ENCODE measurements around the gene SFRP2. TPM values are rescaled to one million over a fixed set of nuclear protein-coding genes. Genes with fewer than 3 reads are reported as not detected.

SFRP2 gene
- total and polyA plus RNA-seq, 10 of the 15 experiments (the other 5 are each of a cell fraction or from before 2014, with no cell fraction given), result 0.11 to 0.33 (median 0.16) TPM; not detected in 7

DNA sequence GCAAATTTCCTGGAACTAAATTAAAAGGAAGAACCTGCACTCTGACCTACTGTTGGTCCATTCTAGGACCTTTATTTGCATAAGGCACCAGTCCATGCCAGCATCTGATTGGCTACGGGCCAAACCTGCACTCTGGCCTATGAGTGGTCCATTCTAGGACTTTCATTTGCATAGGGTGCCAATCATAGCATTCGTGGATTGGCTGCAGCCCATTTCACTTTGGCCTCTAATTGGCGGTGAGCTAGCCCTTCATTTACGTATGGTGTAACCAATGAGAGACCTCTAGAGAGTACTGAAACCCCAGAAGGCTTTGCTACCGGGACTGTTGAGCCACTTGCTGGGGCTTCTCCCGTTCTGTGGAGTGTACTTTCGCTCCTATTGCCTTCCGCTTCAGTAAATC is 23.0 kb downstream of the SFRP2 start:
- TF ChIP-seq HDAC2 (IDR thresholded peaks at IDR 0.05) (no peak), IRF4 (IDR thresholded peaks at IDR 0.05; ENCODE audit: low read depth, low read length) (no peak), SP1 (IDR thresholded peaks at IDR 0.05; ENCODE audit: low read depth, low read length) (no peak), BRCA1 (IDR thresholded peaks at IDR 0.05; ENCODE audit: low read depth, low read length) (no peak), TCF7 (IDR thresholded peaks at IDR 0.05; ENCODE audit: borderline replicate concordance) (no peak), NFIC (IDR thresholded peaks at IDR 0.05; ENCODE audit: low read depth, low read length) (no peak), ESRRA (IDR thresholded peaks at IDR 0.05; ENCODE audit: low read length) (no peak), NRF1 (conservative IDR thresholded peaks at IDR 0.05; ENCODE audit: low read depth, low read length) (no peak), NR2C1 (IDR thresholded peaks at IDR 0.05) (no peak), PML (IDR thresholded peaks at IDR 0.05; ENCODE audit: low read length) (no peak), RCOR1 (conservative IDR thresholded peaks at IDR 0.05; ENCODE audit: low read depth, low read length) (no peak), TCF12 (IDR thresholded peaks at IDR 0.05; ENCODE audit: low read depth, low read length) (no peak), KAT2A (conservative IDR thresholded peaks at IDR 0.05; ENCODE audit: control insufficient read depth, low read depth, low read length) (no peak), TAF1 (IDR thresholded peaks at IDR 0.05; ENCODE audit: borderline replicate concordance, low read depth, low read length) (no peak), EGR1 (IDR thresholded peaks at IDR 0.05; ENCODE audit: borderline replicate concordance in 1 of 2, low read depth in 2 of 2, low read length in 2 of 2) (no peak), ATF7 (IDR thresholded peaks at IDR 0.05; ENCODE audit: low read depth) (no peak), HDGF (IDR thresholded peaks at IDR 0.05) (no peak)
- no peaks in the 10 kb centered on the region for H4K20me1 ChIP-seq (ENCODE audit: control insufficient read depth, insufficient read depth)
- no peak overlapping the region for H3K4me2 ChIP-seq (ENCODE audit: control insufficient read depth, insufficient read depth)
- no peak overlapping the region for H3K9ac ChIP-seq (ENCODE audit: control insufficient read depth, insufficient read depth, low read length)
- POLR2A ChIA-PET, result no interaction called here
- SMC1A ChIA-PET (ENCODE audit: uncharacterized antibody, unreplicated experiment), result no interaction called here
- H3K27ac ChIP-seq (ENCODE audit: control insufficient read depth, insufficient read depth), result no peak overlapping the region
- CTCF ChIA-PET, result no interaction called here
- 37% methylated on average over 8 of the region's 8 CpGs for WGBS (ENCODE audit: insufficient coverage, insufficient replicate concordance, low lambda C conversion rate, missing lambda C conversion rate)
- no peaks in the 10 kb centered on the region for H3K36me3 ChIP-seq (ENCODE audit: control insufficient read depth in 2 of 2, insufficient read depth in 2 of 2, low read length in 1 of 2)
- H3K9me3 ChIP-seq (replicated peaks; ENCODE audit: control insufficient read depth, insufficient read depth, low read length), result no peaks in the 10 kb centered on the region
- ATAC-seq (no peak), DNase-seq (ENCODE audit: low read depth, low spot score) (no peak), FAIRE-seq (no peak)
- RAD21 ChIA-PET (ENCODE audit: unreplicated experiment), result no interaction called here
- intact Hi-C loops (cut with micrococcal nuclease; ENCODE audit: unreplicated experiment) (no loop called here), in situ Hi-C loops (cut with MboI) (no loop called here)
- no peaks in the 10 kb centered on the region for H3K4me1 ChIP-seq (ENCODE audit: control insufficient read depth, insufficient read depth, low read length)
- no peaks in the 10 kb centered on the region for H3K27me3 ChIP-seq (replicated peaks in 1 of 2; ENCODE audit: control insufficient read depth in 2 of 2, insufficient read depth in 2 of 2, low read length in 1 of 2)
- H3K79me2 ChIP-seq (ENCODE audit: control insufficient read depth, insufficient read depth, low read length), result no peaks in the 10 kb centered on the region
- H3K4me3 ChIP-seq, result no peak overlapping the region
- H2AFZ ChIP-seq (ENCODE audit: control insufficient read depth, low read depth, low read length), result no peak overlapping the region
- no TSS peak for BruUV-seq (replicated peaks)
